IgD-negative memory B cell (primary cell): ENCODE measurements around the gene CBFA2T3. TPM values are rescaled to one million over a fixed set of nuclear protein-coding genes. Genes with fewer than 3 reads are reported as not detected.

Source experiments
- H3K27ac Mint-ChIP-seq, 3 donors: one replicate each; pipeline ENCODE4 v1.8.0; 2020 to 2022; ENCODE audit warnings: mild to moderate bottlenecking in 3 of 3, mixed read lengths in 3 of 3, moderate library complexity in 1 of 3
- H3K27me3 Mint-ChIP-seq: one replicate; pipeline ENCODE4 v1.8.0; 2021; ENCODE audit warnings: mixed read lengths
- H3K36me3 Mint-ChIP-seq: one replicate; pipeline ENCODE4 v1.8.0; 2020; ENCODE audit warnings: mild to moderate bottlenecking, mixed read lengths
- H3K4me1 Mint-ChIP-seq, 3 donors: one replicate each; pipeline ENCODE4 v1.8.0; 2020 to 2022; ENCODE audit warnings: mixed read lengths in 3 of 3, mild to moderate bottlenecking in 1 of 3
- H3K4me3 Mint-ChIP-seq, 4 donors: one replicate each; pipeline ENCODE4 v1.8.0; 2020 to 2022; ENCODE audit warnings: mild to moderate bottlenecking in 4 of 4, mixed read lengths in 4 of 4, moderate library complexity in 3 of 4
- H3K9me3 Mint-ChIP-seq, 3 donors: one replicate each; pipeline ENCODE4 v1.8.0; 2020 to 2021; ENCODE audit warnings: mixed read lengths in 3 of 3, mild to moderate bottlenecking in 1 of 3
- polyA plus RNA-seq: library from polyadenylated mRNA; unstranded; fragments of 300-500 nt; fragmentation: Illumina TruSeq; gene quantifications from one replicate; pipeline ENCODE4 v1.2.3, GENCODE V29; 2021

The CBFA2T3 gene
- polyA plus RNA-seq, 1 donor from 2014 or later: 38.8 TPM

DNA sequence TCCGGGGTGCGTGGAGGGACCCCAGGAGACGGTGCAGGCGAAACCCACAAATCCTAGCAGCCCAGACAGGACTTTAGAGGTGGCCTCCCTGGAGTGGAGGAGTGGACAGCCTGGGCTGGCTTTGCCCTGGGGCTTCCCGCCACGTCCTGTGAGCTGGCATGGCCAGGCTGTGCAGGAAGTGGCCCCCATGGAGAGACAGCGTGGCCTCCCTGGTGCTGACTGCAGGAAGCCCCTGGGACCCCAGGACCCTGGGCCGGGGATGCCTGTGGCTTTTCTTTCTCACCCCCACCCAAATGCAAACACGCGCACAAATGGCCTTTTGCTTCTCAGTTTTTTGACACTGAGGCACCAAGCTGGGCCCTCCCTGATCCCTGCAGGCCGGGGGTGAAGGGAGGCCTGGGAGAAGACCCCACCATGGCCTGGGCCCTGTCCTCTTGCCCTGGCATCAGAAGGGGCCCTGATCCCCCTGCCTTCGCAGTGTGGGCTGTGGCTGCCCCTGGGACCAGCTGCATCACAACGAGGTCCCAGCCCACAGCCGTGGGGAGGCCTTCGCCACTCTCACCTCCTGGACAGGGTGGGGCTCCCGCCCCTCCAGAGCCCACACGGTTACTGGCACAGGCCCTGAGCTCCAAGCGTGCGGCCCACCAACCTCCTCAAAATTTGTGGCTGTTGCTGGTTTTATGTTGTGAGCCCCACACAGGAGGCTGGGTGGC is 58.9 kb downstream of the CBFA2T3 start:
- Mint-ChIP-seq H3K27ac (no peak overlapping the region), H3K27me3 (no peaks in the 10 kb centered on the region), H3K4me3 (no peak overlapping the region), H3K4me1 (peaks cover 10 to 19% (median 11%) of the 10 kb centered on the region in 3 donors), H3K9me3 (no peaks in the 10 kb centered on the region), H3K36me3 (peaks cover 5% of the 10 kb centered on the region)

DNA sequence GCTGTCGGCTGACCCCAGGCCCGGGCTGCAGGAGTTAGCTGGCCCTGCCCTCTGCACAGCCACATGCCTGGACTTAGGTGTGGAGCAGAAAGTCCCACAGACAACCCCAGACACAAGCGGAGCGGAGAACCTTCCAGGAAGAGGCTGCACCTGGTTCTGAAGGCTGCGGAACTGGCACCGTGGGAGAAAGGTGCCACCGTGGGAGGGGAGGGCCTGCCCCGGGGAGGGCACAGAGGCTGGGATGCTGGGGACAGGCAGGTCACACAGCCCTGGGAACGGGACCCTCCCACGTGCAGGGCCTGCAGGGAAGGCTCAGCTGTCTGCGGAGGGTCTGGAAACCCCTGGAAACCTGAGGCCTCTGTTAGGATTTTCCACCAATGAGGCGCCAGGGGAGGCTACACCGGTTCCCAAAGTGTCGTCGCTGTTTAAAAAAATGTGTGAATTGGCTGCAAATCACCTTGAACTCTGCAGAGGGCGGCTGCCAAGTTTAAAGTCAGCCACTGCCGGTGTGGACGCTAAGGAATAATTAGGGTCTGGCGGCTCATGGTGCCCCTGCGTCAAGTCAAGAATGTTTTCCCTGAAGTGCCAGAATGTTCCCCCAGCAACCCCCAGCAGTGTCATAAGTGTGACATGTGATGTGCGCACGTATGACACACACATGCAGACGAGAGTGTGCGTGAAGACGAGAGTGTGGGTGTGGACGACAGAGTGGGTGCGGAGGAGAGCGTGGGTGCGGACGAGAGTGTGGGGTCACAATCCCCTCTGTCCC is 59.7 kb downstream of the CBFA2T3 start:
- Mint-ChIP-seq H3K27me3 (no peaks in the 10 kb centered on the region), H3K9me3 (no peaks in the 10 kb centered on the region), H3K4me1 (peaks cover 9 to 19% (median 11%) of the 10 kb centered on the region in 3 donors), H3K4me3 (peak overlapping the region in 1 of 4 donors; percentile 49), H3K36me3 (peaks cover 5% of the 10 kb centered on the region), H3K27ac (peak overlapping the region in 2 of 3 donors; percentile 53 to 59)

DNA sequence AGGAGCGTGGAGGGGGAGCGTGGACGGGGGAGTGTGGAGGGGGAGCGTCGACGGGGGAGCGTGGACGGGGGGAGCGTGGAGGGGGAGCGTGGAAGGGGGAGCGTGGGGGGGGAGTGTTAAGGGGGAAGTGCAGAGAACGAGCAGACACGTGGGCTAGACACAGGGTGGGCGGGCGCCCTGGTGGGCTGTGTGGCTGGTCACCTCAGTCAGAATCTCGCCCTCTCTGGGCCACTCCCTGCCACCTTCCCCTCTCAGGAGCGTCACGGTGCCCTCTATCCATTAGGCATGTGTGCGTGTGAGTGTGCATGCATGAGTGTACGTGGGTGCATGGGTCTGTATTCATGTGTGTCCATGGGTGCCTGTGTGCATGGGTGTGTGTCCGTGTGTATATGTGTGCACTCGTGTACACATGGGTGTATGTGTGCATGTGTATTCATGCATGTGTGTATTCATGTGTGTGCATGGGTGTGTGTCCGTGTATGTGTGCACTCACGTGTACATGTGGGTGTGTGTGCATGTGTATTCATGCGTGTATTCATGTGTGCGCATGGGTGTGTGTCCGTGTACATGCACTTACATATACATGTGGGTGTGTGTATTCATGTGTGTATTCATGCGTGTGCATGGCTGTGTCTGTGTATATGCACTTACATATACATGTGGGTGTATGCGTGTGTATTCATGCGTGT is 61.2 kb downstream of the CBFA2T3 start:
- no peak overlapping the region for H3K4me3 Mint-ChIP-seq
- no peak overlapping the region for H3K27ac Mint-ChIP-seq
- peaks cover 3 to 18% (median 12%) of the 10 kb centered on the region in 3 donors for H3K4me1 Mint-ChIP-seq
- no peaks in the 10 kb centered on the region for H3K27me3 Mint-ChIP-seq
- H3K36me3 Mint-ChIP-seq: peaks cover 6% of the 10 kb centered on the region
- H3K9me3 Mint-ChIP-seq: no peaks in the 10 kb centered on the region

DNA sequence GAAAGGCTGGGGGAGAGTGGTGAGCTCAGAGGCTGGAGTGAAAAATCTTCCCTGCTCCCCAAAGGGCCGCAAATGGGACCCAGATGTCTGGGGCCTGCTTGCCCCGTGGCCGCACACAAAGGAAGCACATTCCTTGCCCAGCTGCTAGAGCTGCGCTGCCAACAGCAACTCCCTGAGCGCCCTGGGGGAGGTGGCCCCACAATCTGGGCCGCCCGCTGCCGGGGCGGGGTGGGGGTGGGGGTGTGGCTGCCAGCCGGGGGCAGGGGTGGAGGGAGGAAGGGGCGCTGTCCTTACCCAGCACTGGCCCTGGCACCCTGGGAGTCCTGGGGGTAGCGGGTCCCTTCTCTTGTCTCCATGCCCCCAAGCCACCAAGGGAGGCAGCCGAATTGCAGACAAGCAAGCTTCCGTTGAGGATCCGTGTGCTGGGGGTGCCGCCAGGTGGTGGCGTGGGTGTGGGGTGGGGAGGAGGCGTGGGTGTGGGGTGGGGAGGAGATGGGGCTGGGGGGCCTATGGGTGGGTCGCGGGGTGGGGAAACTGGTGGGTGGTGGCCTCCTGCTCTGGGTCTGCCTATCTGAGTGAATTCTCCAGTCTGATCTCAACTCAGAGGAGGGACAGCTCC is 62.1 kb downstream of the CBFA2T3 start:
- no peaks in the 10 kb centered on the region for H3K9me3 Mint-ChIP-seq
- H3K4me1 Mint-ChIP-seq: peaks cover 2 to 22% (median 11%) of the 10 kb centered on the region in 3 donors
- H3K4me3 Mint-ChIP-seq: peak overlapping the region in 1 of 4 donors; percentile 41
- no peaks in the 10 kb centered on the region for H3K27me3 Mint-ChIP-seq
- H3K36me3 Mint-ChIP-seq: peaks cover 6% of the 10 kb centered on the region
- H3K27ac Mint-ChIP-seq: no peak overlapping the region

DNA sequence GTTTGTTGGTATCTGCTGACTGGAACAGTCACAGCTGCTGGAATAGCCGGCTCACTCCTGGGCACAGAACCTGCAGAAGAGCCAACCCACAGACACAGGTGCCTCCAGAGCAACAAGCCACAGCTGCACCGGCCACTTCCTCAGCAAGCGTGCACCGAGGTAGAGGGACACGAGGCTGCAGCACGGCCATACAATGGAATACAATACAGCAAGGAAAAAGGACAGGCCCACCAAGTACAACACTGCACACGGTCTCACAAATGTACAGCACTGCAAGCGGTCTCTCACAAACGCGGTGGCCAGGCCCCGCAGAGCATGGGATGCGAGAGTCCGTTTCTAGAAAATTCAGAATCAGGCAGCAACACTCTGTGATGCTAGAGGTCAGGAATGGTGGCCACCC is 63.1 kb downstream of the CBFA2T3 start:
- Mint-ChIP-seq H3K36me3 (peaks cover 6% of the 10 kb centered on the region), H3K9me3 (no peaks in the 10 kb centered on the region), H3K27ac (peak overlapping the region in 1 of 3 donors; percentile 50), H3K27me3 (no peaks in the 10 kb centered on the region), H3K4me3 (no peak overlapping the region), H3K4me1 (peaks cover 2 to 20% (median 8%) of the 10 kb centered on the region in 3 donors)

DNA sequence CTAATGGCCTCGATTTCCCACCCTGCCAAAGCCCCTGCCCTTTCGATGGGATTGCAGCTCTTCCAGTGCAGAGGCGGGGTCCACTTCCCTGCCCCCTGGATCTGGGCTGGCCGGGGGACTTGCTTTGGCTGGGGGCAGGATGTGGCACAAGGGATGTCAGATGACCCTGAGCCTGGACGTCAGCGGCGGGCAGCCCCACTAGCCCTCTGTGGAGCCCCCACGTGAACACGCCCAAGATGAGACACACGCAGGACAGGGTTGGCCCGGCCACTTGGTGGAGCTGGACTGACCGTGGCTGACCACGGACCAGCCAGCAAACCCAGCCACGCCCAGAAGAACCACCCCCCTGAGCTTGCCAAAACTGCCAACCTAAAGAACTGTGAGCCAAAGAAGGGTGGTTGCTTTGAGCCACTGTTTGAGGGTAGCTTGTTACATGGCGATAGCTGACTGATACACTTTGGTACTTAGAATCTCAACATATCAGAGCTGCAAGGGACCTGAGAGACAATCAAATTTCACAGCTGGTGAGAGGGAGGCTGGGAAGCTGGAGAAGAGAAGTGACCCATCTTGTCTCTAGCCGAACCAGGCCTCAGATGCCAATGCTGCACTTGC is 63.9 kb downstream of the CBFA2T3 start:
- Mint-ChIP-seq H3K27ac (no peak overlapping the region), H3K9me3 (no peaks in the 10 kb centered on the region), H3K27me3 (no peaks in the 10 kb centered on the region), H3K4me1 (peaks cover 2 to 18% (median 6%) of the 10 kb centered on the region in 3 donors), H3K36me3 (peaks cover 6% of the 10 kb centered on the region), H3K4me3 (no peak overlapping the region)

DNA sequence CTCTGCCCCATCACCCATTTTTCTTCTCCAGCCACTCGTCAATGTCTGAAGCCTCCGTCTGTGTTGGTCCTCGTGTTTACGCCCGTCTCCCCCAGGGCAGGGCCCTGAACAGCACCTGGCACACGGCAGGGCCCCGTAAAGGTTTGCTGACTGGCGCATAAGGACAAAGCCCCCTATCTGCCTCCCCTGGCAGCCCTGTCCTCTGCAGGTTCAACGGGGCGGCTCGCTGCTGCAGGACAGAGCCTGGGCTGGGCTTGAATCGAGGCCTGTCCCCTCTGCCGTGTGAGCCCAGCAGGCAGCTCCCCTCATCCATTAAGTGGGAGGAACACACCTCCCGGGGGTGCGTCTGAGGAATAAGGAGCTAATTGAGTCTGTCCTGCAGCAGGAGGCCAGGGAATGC is 64.5 kb downstream of the CBFA2T3 start:
- H3K36me3 Mint-ChIP-seq: peaks cover 6% of the 10 kb centered on the region
- H3K4me3 Mint-ChIP-seq: no peak overlapping the region
- H3K27ac Mint-ChIP-seq: no peak overlapping the region

DNA sequence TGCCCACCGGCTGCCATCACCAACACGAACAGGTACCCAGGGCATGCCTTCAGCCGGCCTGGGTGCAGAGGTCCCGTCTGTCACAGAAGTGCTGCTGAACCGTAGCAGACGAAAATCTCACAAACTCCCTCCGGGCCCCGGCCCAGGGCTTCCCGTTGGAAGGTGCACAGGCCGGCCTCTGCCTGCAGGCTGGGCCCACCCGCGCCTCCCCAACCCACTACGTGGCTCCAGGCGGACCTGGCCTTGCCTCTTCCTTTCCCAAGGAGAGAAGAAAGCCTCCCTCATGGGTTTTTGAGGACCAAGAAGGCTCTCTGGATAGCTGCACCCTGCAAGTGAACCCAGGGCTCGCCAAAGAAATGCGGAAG is 65.1 kb downstream of the CBFA2T3 start:
- Mint-ChIP-seq H3K9me3 (no peaks in the 10 kb centered on the region), H3K36me3 (peaks cover 6% of the 10 kb centered on the region), H3K4me1 (peaks cover 5 to 16% (median 6%) of the 10 kb centered on the region in 3 donors), H3K27me3 (no peaks in the 10 kb centered on the region), H3K4me3 (no peak overlapping the region), H3K27ac (peak overlapping the region in 2 of 3 donors; percentile 81 to 87)

More for the DNA sequence above, 64.5 kb downstream of the CBFA2T3 start:
- peaks cover 5 to 18% (median 6%) of the 10 kb centered on the region in 3 donors for H3K4me1 Mint-ChIP-seq
- no peaks in the 10 kb centered on the region for H3K9me3 Mint-ChIP-seq
- H3K27me3 Mint-ChIP-seq: no peaks in the 10 kb centered on the region

DNA sequence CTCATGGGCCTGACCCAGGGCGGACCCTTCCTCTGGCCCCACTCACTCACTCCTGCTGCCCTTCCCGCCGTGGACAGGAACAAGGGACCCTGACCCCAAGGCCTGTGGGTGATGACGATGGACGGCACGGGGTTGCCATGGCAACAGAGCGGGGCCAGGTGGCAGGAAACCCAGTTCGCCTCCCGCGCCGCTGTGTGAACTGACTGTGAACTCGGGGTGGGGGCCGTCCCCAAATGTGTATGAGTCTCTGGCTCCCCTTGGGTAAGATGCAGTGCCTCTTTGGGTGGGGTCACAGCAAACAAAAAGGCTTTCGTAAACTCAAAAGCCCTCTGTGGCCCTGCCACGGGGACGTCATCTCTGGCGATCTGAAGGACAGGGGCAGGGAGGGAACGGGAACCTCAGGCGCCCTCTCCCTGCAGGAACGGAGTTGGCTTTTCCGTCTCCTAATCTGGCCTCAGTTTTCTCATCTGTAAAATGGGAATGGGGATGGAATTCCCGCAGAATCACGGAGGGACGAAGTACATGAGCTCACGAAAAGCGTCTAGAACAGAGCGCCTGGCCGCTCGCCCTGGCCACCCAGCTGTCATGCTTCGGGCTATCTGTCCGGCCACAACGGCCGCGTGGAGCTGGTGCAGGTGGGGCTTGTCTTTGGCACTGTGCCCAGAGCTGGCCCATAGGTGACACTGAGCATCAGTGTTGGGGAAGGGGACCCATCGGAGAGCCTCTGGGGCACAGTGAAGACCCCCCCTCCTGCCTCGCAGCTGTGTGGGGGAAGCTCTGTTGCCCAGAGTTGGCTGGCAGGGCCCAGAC is 65.7 kb downstream of the CBFA2T3 start:
- Mint-ChIP-seq H3K36me3 (peaks cover 5% of the 10 kb centered on the region), H3K4me3 (peak overlapping the region in 2 of 4 donors; percentile 39 to 53)

DNA sequence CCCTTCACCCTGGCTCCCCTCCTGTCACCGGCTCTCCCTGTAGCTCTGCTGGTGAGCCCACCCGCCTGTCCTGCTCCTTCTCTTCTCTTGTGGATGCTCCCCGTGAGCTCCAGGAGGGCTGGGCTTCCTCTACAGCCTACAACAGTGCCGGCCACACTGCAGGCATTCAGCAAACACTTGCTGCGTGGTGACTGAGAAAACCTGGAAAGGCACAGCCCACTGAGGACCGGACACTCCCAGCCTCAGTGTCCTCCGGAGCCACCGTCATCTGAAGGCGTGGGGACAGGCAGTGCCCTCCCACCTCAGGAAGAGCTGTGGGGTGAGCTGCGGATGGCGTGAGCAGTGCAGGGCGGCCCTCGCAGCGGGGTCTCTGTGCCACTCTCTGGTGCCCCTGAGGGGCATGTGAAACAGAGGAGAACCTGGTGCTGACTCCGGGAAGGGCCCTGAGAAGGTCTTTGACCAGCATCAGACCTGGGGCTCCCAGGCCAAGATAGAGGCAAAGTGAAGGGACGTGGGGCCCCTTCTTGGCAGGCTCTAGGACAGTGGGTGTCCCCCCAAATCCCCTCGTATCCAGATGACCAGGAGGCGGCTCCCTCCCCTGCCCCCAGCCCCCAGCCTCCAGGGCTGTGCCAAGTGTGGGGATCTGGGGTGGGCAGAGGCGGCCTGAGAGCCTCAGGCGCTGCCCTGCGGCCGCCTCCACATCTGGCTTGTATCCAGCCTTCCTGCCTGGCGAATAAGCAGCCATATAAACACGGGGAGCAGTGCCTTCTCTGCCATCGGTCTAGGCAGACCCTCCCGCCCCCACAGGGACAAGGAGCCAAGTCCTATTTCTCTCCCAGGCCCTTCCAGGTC is 66.5 kb downstream of the CBFA2T3 start:
- Mint-ChIP-seq H3K4me3 (peak overlapping the region in 1 of 4 donors; percentile 39), H3K9me3 (no peaks in the 10 kb centered on the region), H3K27ac (peak overlapping the region; percentile 81 to 94 (median 87)), H3K27me3 (no peaks in the 10 kb centered on the region), H3K36me3 (peaks cover 1% of the 10 kb centered on the region), H3K4me1 (peaks cover 6 to 14% (median 10%) of the 10 kb centered on the region in 3 donors)

More for the DNA sequence above, 65.7 kb downstream of the CBFA2T3 start:
- H3K27me3 Mint-ChIP-seq: no peaks in the 10 kb centered on the region
- H3K9me3 Mint-ChIP-seq: no peaks in the 10 kb centered on the region
- H3K27ac Mint-ChIP-seq: peak overlapping the region; percentile 81 to 94 (median 87)
- H3K4me1 Mint-ChIP-seq: peaks cover 6 to 16% (median 8%) of the 10 kb centered on the region in 3 donors

DNA sequence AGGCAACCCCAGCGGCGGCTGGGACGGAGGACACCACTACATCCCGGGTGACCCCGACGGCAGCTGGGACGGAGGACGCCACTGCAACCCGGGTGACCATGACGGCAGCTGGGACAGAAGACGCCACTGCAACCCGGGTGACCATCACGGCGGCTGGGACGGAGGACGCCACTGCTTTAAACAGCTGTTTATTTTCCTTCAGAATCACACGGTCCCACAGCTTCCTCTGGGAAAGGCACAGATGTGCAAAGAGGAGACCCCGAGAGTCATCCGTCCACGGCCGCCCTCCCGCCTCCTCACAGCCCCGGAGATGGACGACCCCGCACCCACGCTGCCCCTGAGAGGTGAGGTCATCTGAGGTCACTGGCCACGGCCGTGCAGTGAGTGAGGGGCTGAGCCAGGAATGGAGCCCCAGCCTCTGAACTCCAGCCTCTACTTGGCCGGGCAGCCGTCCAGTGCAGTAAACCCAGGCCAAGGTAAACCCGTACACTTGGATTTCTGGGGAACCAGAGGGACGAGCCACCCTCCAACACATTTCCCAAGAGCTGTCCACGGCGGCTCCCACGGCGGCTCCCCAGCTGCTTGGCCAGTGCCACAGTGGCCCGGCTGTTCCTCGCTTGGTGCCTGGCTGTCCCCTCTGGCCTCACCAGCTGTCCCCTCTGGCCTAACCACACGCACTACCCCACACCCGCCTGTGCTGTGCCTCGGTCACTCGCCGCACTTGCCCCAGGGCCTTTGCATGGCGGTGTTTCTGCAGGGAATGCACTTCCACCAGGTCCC is 67.4 kb downstream of the CBFA2T3 start:
- H3K9me3 Mint-ChIP-seq: no peaks in the 10 kb centered on the region
- peak overlapping the region in 1 of 3 donors; percentile 88 for H3K27ac Mint-ChIP-seq
- H3K36me3 Mint-ChIP-seq: peaks cover 1% of the 10 kb centered on the region
- H3K4me3 Mint-ChIP-seq: no peak overlapping the region
- peaks cover 6 to 14% (median 14%) of the 10 kb centered on the region in 3 donors for H3K4me1 Mint-ChIP-seq
- H3K27me3 Mint-ChIP-seq: no peaks in the 10 kb centered on the region

DNA sequence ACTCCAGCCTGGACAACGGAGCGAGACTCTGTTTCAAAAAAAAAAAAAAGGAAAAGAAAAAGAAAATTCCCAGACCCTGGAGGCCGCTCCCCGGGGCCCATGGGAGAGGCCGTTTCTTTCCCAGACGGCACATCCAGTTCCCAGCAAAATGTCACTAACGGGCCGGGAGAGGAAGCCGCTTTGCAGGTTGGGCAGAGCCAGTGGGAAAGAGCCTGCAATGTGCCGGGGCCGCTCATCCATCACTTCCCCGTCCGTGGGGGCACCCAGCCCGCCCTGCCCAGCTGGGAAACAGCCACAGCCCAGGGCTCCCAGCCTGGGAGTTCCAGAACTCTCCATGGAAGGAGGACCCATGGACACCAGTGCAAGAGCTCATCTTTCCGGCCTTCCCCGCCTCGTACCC is 68.7 kb downstream of the CBFA2T3 start:
- Mint-ChIP-seq H3K4me1 (peaks cover 6 to 14% (median 14%) of the 10 kb centered on the region in 3 donors), H3K36me3 (peaks cover 1% of the 10 kb centered on the region), H3K27ac (no peak overlapping the region), H3K4me3 (no peak overlapping the region), H3K27me3 (no peaks in the 10 kb centered on the region), H3K9me3 (no peaks in the 10 kb centered on the region)
